GM19452 (cell line): ENCODE data around the gene TUBD1.
"Not testable (repeated sequence)": the region's sequence is repeated elsewhere in the genome, so short reads cannot be mapped to it uniquely, and the experiment has no call there.

Experiments
- ATAC-seq: cut with Tn5 transposase; IDR thresholded peaks from one replicate; pipeline ENCODE4 v1.9.1; 2021; ENCODE audit not compliant: unreplicated experiment

Gene TUBD1

GRCh38 chr17:59876107-59876506 lies 16.6 kb downstream of the TUBD1 start:
- ATAC-seq, result no peak

- no peak for ATAC-seq
These were observed 18.4 kb downstream of the TUBD1 start for GRCh38 chr17:59874376-59874775.

- not testable (repeated sequence) for ATAC-seq
These were observed 19.3 kb downstream of the TUBD1 start for GRCh38 chr17:59873414-59873813.

- no peak for ATAC-seq
These were observed 20.4 kb downstream of the TUBD1 start for GRCh38 chr17:59872351-59872750.

GRCh38 chr17:59870482-59870881 lies 22.3 kb downstream of the TUBD1 start:
- no peak for ATAC-seq

- ATAC-seq, result no peak
These were observed 22.9 kb downstream of the TUBD1 start for GRCh38 chr17:59869941-59870218.

GRCh38 chr17:59863616-59864015 lies 29.1 kb downstream of the TUBD1 start:
- ATAC-seq, result no peak

- ATAC-seq, result no peak
These were observed 33.2 kb downstream of the TUBD1 start for GRCh38 chr17:59859444-59860025.

GRCh38 chr17:59858932-59859331 lies 33.8 kb downstream of the TUBD1 start:
- ATAC-seq, result no peak

- ATAC-seq, result no peak
These were observed 34.5 kb downstream of the TUBD1 start for GRCh38 chr17:59858167-59858816.

- ATAC-seq, result no peak
These were observed 35.6 kb downstream of the TUBD1 start for GRCh38 chr17:59856859-59857794.

GRCh38 chr17:59853919-59854729 lies 38.6 kb downstream of the TUBD1 start:
- ATAC-seq, result not testable (repeated sequence)

- ATAC-seq, result no peak
These were observed 39.4 kb downstream of the TUBD1 start for GRCh38 chr17:59853168-59853918.

GRCh38 chr17:59852847-59853167 lies 39.9 kb downstream of the TUBD1 start:
- not testable (repeated sequence) for ATAC-seq

GRCh38 chr17:59851439-59852375 lies 41.0 kb downstream of the TUBD1 start:
- no peak for ATAC-seq

- not testable (repeated sequence) for ATAC-seq
These were observed 42.4 kb downstream of the TUBD1 start for GRCh38 chr17:59850311-59850710.

GRCh38 chr17:59848778-59849177 lies 44.0 kb downstream of the TUBD1 start:
- ATAC-seq, result peak; percentile 49

- ATAC-seq, result no peak
These were observed 44.4 kb downstream of the TUBD1 start for GRCh38 chr17:59848385-59848668.

- ATAC-seq, result no peak
These were observed 46.2 kb downstream of the TUBD1 start for GRCh38 chr17:59846394-59847165.
